Sigmoid colon (tissue), 7 donors: ENCODE results near the gene EPS8L2. TPM values are rescaled to one million over a fixed set of nuclear protein-coding genes. Genes with fewer than 3 reads are reported as not detected.

ENCODE experiments used
- DNase-seq: peaks from one replicate; pipeline ENCODE4 v3.0.0-alpha.2; 2019
- H3K27ac ChIP-seq, 4 donors: fragments of 200-600 bp; sonication (generic); one replicate each; pipeline ENCODE4 v1.5.1; 2016 to 2019; ENCODE audit warnings: mild to moderate bottlenecking in 1 of 4
- H3K27me3 ChIP-seq, 3 donors: fragments of 200-600 bp; sonication (generic); one replicate each; pipeline ENCODE4 v1.5.1; 2019; ENCODE audit warnings: mild to moderate bottlenecking in 1 of 3
- H3K36me3 ChIP-seq, 4 donors: fragments of 200-600 bp; sonication (generic); one replicate each; pipeline ENCODE4 v1.5.1; 2016 to 2019
- H3K4me1 ChIP-seq, 4 donors: fragments of 200-600 bp; sonication (generic); one replicate each; pipeline ENCODE4 v1.5.1; 2017 to 2019
- H3K4me3 ChIP-seq, 4 donors: fragments of 200-600 bp; sonication (generic); one replicate each; pipeline ENCODE4 v1.5.1; 2017 to 2019; ENCODE audit warnings: mild to moderate bottlenecking in 2 of 4, moderate library complexity in 1 of 4
- H3K9me3 ChIP-seq, 4 donors: fragments of 200-600 bp in 3 of 4; sonication (generic) in 3 of 4; one replicate each; pipeline versions ENCODE4 v1.5.1 to v1.6.1; 2013 to 2019
- CTCF ChIP-seq, 4 experiments: fragments of 450-650 bp in 3 of 4; fragments of 200-600 bp in 1 of 4; IDR thresholded peaks; one replicate each; pipeline ENCODE4 v1.5.1; 2016 to 2019; ENCODE audit warnings: antibody characterized with exemption in 4 of 4, mild to moderate bottlenecking in 3 of 4, moderate library complexity in 2 of 4
- EP300 ChIP-seq, 4 donors: sonication (generic); formaldehyde crosslinking; IDR thresholded peaks; one replicate each; pipeline ENCODE4 v1.6.1; 2017; ENCODE audit warnings: antibody characterized with exemption in 4 of 4
- POLR2A ChIP-seq, 2 donors: fragments of 450-650 bp; IDR thresholded peaks; one replicate each; pipeline ENCODE4 v1.6.1; 2016; ENCODE audit warnings: antibody characterized with exemption in 2 of 2, mild to moderate bottlenecking in 2 of 2, moderate library complexity in 2 of 2
- POLR2AphosphoS5 ChIP-seq, 4 donors: sonication (generic); formaldehyde crosslinking; IDR thresholded peaks; one replicate each; pipeline ENCODE4 v1.6.1; 2017; ENCODE audit warnings: antibody characterized with exemption in 4 of 4
- WGBS, 2 donors: extraction: QIAGEN DNeasy Blood & Tissue Kit; methylation state at CpG; one replicate each; pipeline ENCODE4 v1.1.7; 2013; 5-methylcytosine and 5-hydroxymethylcytosine counted together
- intact Hi-C: fragments of 100-400 bp; cut with DNase I; formaldehyde crosslinking; loops from one replicate; pipeline ENCODE4 v1.15.1; 2023
- polyA plus RNA-seq, 3 donors: library from polyadenylated mRNA; stranded (reverse); fragments of 200-250 nt; gene quantifications; one replicate each; pipeline ENCODE4 v1.2.3, GENCODE V29; 2013
- total RNA-seq, 4 donors: library from RNA; depleted of rRNA; stranded (reverse); fragments of >200 nt; gene quantifications; one replicate each; pipeline ENCODE4 v1.1.0, GENCODE V29; 2016
- donor health status: healthy with polysubstance abuse.
- donor health status: Bipolar disorder and iron deficiency.
- donor health status: healthy.

EPS8L2 gene
- total and polyA plus RNA-seq, 7 donors: 5.4 to 168 (median 15.6) TPM

DNA sequence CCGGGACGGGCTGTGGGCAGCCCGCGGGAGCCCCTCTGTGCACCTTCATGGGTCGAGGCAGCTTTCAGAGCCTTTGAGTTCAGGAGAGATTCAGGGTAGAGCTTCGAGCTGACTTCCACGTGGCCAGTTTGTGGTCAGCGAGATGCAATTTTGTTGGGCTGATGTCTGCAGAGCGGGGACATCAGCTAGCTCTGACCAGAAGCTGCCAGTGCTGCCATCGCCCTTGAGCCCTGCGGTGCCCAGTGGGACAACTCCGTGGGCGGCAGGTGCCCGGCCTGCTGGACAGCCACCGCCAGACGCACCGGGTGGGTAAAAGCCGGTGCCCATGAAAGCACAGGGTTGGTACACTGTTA, 42.0 kb downstream of the EPS8L2 start:
- no peaks in the 10 kb centered on the region for H3K36me3 ChIP-seq
- H3K27me3 ChIP-seq: no peaks in the 10 kb centered on the region
- H3K27ac ChIP-seq: peak overlapping the region; percentile 82 to 89 (median 87)
- peak; percentile 64 for DNase-seq
- peak overlapping the region; percentile 76 to 99 (median 97) for H3K4me3 ChIP-seq
- peaks cover 0 to 30% (median 22%) of the 10 kb centered on the region in 4 donors for H3K4me1 ChIP-seq
- TF ChIP-seq CTCF (IDR thresholded peaks at IDR 0.05): no peak
- no peak for TF ChIP-seq POLR2A (IDR thresholded peaks at IDR 0.05)
- no peak for TF ChIP-seq EP300 (IDR thresholded peaks at IDR 0.05)
- no peak for TF ChIP-seq POLR2AphosphoS5 (IDR thresholded peaks at IDR 0.05)
- H3K9me3 ChIP-seq: no peaks in the 10 kb centered on the region
- 3 to 4% methylated on average over 18 of the region's 18 CpGs for WGBS, 2 donors
- intact Hi-C loops: loop anchor here (5.0 kb wide), 1 partner anchor 49 kb away; the partner anchor contains the start of gene SLC25A22

DNA sequence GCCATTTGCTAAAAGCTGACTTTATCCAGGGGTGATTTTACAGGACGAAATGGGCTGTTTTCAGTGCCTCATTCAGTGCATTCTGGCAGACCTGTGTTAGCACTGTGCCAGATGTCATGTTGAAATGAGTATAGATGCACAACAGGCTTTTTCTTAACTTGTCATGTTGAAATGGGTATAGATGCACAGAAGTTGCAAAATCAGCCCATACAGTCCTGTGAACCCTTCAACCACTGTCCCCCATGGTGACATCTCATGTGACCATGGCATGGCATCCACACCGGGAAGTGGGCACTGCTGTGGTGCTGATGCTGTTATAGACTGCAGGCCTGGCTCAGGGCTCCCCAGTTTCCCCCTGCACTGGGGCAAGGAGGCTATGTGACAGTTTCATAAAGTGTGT, 43.7 kb downstream of the EPS8L2 start:
- DNase-seq: no peak

DNA sequence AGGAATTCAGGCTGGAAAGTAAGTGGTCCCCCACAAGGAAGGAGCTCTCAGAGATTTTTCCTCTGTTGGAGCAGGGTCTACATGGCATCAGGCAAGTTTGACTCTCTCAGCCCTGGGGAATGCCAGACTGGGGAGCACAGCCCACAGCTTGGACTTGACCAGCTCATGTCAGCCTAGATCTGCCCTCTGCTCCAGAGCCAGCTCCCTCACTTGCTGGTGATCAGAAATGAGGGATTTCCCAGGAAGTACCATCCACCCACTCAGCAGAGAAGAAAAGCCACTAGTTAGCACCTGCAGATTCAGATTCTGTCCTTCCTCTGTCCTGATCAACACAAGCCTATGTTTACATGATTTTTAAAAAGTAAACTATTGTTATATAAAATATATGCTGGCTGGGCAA, 54.2 kb downstream of the EPS8L2 start:
- Histone ChIP-seq H3K9me3 (no peaks in the 10 kb centered on the region), H3K27ac (no peak overlapping the region), H3K4me1 (no peaks in the 10 kb centered on the region), H3K4me3 (no peak overlapping the region), H3K27me3 (no peaks in the 10 kb centered on the region), H3K36me3 (peaks cover 20 to 94% (median 46%) of the 10 kb centered on the region in 4 donors)
- TF ChIP-seq POLR2A (IDR thresholded peaks at IDR 0.05) (no peak), EP300 (IDR thresholded peaks at IDR 0.05) (no peak), POLR2AphosphoS5 (IDR thresholded peaks at IDR 0.05) (no peak), CTCF (IDR thresholded peaks at IDR 0.05) (no peak)
- intact Hi-C loops: no loop called here
- no peak for DNase-seq

More for the DNA sequence above, 43.7 kb downstream of the EPS8L2 start:
- no peaks in the 10 kb centered on the region for H3K27me3 ChIP-seq
- peaks cover 0 to 30% (median 22%) of the 10 kb centered on the region in 4 donors for H3K4me1 ChIP-seq
- no peaks in the 10 kb centered on the region for H3K36me3 ChIP-seq
- H3K4me3 ChIP-seq: no peak overlapping the region
- no peak for TF ChIP-seq EP300 (IDR thresholded peaks at IDR 0.05)
- TF ChIP-seq CTCF (IDR thresholded peaks at IDR 0.05): no peak
- TF ChIP-seq POLR2A (IDR thresholded peaks at IDR 0.05): no peak
- TF ChIP-seq POLR2AphosphoS5 (IDR thresholded peaks at IDR 0.05): no peak
- H3K9me3 ChIP-seq: no peaks in the 10 kb centered on the region
- intact Hi-C loops: loop anchor here (5.0 kb wide), 1 partner anchor 48 kb away; the partner anchor contains the start of gene SLC25A22
- no peak overlapping the region for H3K27ac ChIP-seq
- 61 to 75% methylated on average over 2 of the region's 2 CpGs for WGBS, 2 donors

GRCh38 chr11:761526-762108, 55.6 kb downstream of the EPS8L2 start:
- Histone ChIP-seq H3K4me1 (no peaks in the 10 kb centered on the region), H3K4me3 (no peak overlapping the region), H3K27me3 (no peaks in the 10 kb centered on the region), H3K9me3 (no peaks in the 10 kb centered on the region), H3K27ac (no peak overlapping the region), H3K36me3 (peaks cover 20 to 97% (median 45%) of the 10 kb centered on the region in 4 donors)
- intact Hi-C loops: no loop called here
- no peak for DNase-seq
- 93 to 94% methylated on average over 8 of the region's 8 CpGs for WGBS, 2 donors
- TF ChIP-seq POLR2AphosphoS5 (IDR thresholded peaks at IDR 0.05) (no peak), CTCF (IDR thresholded peaks at IDR 0.05) (no peak), EP300 (IDR thresholded peaks at IDR 0.05) (no peak), POLR2A (IDR thresholded peaks at IDR 0.05) (no peak)
